HG03469 (cell line): ENCODE data around the gene CPE.
A peak's percentile ranks its signal among the peaks of the same experiment; 100 is the strongest.
"Not testable (repeated sequence)": the region's sequence is repeated elsewhere in the genome, so short reads cannot be mapped to it uniquely, and the experiment has no call there.

Experiments
- ATAC-seq: cut with Tn5 transposase; IDR thresholded peaks from one replicate; pipeline ENCODE4 v1.9.1; 2021; ENCODE audit warnings: mild to moderate bottlenecking, moderate library complexity, moderate number of reproducible peaks; ENCODE audit not compliant: unreplicated experiment

CPE gene

DNA sequence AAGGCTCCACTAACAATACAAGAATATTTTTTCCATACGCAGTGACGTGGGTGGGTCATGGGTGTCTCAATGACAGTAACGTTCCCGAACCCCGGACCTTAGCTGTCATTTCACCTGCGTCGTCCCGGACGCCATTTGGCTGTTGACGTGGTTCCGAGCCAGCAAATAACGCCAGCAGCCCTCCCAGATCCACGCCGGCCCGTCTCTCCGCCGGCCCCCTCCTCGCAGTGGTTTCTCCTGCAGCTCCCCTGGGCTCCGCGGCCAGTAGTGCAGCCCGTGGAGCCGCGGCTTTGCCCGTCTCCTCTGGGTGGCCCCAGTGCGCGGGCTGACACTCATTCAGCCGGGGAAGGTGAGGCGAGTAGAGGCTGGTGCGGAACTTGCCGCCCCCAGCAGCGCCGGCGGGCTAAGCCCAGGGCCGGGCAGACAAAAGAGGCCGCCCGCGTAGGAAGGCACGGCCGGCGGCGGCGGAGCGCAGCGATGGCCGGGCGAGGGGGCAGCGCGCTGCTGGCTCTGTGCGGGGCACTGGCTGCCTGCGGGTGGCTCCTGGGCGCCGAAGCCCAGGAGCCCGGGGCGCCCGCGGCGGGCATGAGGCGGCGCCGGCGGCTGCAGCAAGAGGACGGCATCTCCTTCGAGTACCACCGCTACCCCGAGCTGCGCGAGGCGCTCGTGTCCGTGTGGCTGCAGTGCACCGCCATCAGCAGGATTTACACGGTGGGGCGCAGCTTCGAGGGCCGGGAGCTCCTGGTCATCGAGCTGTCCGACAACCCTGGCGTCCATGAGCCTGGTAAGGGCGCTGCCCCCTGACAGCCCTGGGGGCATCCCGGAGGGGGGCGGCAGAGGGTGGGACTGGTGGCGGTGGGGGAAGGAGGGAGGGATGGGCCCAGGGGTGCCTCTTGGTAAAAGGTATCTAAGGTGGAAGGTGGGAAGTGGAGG, at the start of gene CPE:
CPE (plus strand) TSS at position 264 of the 933 bp plus-strand sequence; CDS start at position 478, 214 bp downstream.
- peak; percentile 73 for ATAC-seq

DNA sequence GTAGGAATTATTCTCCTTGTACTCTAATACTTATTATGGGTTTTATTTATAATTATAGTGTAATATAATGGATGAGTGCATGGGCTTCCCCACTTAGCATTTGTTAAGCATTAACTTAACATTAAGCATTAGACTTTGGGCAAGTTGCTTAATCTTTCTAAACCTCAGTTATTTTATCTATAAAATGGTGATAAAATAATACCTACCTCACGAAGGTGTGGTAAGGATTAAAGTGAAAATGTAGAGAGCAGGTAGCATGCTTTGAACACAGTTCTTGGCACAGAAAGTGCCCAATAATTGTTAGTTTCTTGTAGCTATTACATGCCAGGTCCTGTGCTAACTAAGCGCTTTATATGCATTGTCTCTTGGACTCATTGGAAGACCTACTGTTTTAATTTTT, 48.7 kb upstream of the CPE start:
- no peak for ATAC-seq

DNA sequence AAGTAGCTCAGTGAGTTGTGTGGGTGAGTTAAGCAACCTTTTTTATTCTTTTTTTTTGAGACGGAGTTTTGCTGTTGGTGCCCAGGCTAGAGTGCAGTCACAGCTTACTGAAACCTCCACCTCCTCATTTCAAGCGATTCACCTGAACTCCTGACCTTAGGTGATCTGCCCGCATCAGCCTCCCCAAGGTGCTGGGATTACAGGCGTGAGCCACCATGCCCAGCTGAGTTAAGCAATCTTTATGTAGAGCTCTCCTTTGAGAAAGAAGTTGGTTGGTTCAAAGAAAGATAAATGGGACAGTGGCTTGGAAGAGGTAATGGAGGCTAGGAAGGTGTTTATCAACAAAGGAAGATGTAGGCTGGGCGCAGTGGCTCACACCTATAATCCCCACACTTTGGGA, 48.1 kb upstream of the CPE start:
- ATAC-seq, result no peak

DNA sequence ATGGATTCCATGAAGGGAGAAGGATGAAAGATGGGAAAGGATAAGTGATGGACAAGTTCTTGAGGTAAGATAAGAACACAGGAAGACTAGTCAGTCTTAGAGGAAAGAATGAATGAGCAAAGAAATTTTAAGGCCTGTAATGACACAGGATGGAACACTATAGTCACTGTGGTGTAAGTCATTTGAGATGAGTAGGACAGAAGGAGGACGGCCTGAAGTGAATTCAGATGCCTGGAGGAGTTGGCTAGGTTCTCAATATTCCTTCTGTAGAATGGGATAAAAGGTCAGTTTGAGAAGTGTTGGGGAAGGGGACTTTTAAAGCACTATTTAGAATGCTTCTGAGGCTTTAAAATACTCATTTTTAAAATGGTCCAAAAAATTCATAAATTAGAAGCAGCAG, 47.4 kb upstream of the CPE start:
- ATAC-seq, result no peak

DNA sequence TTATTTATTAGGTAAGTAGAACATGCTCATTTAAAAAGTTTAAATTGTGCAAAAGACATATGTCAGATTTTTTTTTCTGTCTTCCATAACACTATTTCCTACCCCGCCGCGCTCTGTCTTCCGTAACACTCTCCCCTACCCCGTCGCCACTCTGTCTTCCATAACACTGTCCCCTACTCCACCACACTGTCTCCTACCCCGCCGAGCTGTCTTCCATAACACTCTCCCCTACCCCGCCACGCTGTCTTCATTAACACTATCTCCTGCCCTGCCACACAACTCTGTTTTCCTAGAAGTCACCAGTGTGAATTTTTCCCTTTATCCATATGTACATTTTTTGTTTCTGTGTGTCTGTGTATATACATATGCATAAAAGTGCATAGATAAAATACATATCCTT, 47.0 kb upstream of the CPE start:
- ATAC-seq, result no peak

DNA sequence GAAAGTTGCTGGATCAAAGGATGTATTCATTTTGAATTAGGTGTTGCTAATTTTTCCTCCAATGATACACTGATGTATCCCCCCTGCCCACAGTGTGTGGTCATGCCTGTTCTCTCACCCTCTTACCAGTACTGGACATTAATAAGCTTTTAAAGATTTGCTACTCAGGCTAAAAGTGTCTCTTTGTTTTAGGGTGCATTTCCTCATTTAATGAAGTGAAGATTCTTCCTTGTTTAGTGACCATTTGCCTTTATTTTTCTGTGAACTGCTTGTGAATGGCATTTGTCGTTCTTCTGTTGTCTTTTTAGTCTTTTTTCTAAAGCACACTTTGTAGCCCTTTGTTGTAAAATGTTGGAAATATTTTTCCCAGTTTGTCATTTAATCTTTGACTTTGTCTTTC, 46.3 kb upstream of the CPE start:
- no peak for ATAC-seq

DNA sequence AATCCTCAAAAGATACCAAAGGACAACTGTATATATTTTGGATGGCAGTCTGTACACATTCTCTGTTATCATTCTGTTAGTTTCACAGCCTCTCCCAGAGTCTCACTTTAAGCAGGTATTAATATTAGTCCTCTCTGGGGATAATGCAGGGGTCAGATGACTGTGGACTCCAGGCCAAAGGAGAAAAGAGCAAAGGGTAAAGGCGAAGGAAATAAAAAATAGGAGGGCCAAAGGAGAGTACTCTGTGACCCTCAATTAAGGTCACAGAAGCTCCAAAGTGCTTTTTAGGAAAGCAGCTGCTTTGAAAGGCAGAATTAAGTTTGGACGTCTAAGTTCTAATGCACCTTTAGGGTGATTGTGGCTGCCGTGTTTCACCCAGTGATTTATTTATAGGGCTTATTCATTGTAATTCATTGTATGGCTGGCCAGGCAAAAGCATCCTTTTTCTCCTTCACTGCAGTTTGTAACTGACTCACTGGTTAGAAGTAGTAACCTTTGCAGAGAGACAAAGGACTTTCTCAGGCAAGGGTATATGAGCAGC, 43.6 kb upstream of the CPE start:
- no peak for ATAC-seq

DNA sequence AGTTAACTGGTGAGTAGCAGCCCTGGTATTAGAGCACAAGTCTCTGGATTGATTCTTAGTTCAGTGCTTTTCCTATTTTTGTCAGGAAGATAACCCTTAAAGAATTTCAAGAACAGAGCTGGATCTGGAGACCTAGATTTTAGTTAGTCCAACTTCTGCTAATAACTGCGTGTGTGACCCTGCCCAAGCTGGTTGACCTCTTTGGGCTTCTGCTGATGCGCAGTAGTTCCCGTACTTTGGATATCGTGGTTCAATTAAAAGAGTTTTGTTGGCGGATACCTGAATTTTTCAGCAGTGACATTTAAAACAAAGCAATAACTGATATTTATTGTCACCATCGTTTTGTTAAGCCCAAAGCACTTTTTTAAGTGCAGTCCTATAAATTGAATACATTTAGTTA, 42.1 kb upstream of the CPE start:
- no peak for ATAC-seq

DNA sequence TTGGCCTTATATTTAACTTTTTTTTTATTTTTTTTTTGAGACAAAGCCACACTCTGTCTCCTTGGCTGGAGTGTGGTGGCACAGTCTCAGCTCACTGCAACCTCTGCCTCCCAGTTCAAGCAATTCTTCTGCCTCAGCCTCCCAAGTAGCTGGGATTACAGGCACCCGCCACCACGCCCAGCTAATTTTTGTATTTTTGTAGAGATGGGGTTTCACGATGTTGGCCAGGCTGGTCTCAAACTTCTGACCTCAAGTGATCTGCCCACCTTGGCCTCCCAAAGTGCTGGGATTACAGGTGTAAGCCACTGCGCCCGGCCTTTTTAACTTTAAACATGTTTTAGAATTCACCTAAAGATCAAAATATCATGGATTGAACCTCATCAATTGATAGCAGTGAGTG, 36.5 kb upstream of the CPE start:
- ATAC-seq, result not testable (repeated sequence)

DNA sequence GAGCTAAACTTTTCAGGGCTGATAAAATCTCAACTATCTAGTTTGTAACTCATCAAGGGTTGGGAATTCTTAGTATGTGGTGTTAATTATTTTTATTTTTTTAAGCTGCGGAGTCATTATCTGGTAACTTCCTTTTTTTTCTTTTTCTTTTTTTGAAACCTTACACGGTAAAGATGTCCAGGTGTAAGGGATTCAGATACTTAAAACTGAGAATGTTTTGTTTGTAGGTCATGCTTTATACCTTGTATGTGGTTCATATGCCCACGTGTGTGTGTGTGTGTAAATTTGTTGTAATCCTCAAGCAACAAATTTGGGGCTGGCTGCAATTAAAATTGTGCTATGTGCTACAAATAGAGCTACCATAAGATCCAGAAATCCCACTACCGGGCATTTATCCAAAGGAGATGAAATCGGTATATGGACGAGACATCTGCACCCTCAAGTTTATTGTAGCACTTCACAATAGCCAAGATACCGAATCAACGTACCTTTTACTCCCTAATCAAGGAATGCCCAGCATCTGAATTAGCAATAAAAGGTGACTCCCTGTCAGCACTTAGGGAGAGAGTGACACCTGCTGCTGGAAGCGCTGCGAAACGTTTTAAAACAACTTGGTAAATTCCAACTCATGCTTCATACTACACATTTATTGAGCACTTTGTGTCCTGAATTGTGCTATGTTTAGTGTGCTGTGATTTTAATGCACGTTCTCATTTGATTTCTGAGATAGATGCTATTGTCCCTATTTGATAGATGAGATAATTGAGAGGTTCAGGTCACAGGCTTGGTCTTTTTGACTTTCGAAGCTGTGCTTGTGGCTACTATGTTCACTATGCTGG, 35.2 kb upstream of the CPE start:
- ATAC-seq, result no peak

DNA sequence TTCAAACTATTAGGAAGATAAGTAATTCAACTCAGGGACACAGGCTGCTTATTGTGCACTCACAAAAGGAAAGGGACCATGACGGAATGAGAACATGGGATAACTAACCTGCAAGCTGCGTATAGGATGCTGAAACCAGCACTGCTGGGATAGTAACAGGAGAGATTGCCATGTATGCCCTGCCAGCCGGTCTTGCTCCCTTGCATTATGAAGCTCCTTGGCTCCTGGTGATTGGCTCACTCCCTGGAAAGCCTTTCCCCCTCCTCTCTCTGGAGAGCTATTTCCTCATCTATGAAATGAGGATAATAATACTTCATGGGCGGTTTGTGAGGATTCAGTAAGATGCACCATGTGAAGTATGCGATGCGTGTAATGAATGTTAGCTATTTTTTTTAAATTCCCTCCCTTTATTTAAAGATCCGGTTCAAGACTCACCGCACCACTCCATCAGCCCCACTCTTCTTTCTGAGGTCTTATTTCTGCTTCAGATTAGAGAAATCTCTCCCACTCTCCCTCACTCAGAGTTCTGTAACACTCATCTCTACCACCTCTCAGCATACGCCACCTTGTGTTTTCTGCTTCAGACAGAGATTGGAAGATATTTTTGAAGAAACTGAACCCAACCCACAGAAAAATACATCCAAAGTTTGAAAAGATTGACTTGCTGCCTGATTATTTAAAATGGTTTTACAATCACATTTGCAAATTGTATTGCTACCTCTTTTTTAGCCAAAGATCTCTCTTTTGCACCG, 33.0 kb upstream of the CPE start:
- no peak for ATAC-seq

DNA sequence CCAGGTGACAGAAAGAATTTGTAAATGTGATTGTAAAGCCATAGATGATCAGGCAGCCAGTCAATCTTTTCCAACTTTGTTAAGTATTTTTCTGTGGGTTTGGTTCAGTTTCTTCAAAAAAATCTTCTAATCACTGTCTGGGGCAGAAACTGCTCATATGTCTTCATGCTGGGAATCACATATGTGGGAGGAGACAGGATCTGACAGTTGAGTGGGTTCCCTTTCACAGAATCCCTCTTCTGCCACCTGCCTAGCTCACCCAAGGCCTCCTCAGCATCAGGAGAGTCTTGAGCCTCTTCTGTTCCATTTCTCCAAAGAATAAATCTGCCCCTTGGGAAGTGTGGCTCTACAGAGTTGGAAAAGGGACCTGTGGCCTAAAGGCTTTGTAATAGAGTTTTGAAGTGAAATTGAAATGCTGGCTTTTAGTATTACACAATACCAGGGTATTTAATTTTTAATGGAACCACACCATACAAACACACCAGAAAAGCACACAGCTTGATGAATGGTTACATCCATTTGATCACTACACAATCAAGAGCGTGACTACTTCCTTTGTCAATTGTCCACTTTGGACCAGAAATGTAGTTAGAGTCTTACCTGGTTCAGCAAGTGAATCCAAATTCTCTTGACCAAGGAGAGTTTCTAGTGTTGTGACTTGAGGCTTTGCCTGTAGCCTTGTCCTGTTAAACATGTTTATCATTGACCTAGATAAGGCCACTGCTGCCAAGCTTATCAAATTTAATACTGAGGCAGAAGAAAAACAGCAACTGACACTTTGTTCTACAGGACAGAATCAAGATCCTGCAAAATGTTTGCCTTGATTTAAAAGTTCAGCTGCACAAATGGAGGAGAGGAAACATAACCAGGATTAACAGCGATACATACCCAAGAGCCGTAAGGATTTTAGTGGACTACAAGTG, 30.9 kb upstream of the CPE start:
- ATAC-seq, result no peak

DNA sequence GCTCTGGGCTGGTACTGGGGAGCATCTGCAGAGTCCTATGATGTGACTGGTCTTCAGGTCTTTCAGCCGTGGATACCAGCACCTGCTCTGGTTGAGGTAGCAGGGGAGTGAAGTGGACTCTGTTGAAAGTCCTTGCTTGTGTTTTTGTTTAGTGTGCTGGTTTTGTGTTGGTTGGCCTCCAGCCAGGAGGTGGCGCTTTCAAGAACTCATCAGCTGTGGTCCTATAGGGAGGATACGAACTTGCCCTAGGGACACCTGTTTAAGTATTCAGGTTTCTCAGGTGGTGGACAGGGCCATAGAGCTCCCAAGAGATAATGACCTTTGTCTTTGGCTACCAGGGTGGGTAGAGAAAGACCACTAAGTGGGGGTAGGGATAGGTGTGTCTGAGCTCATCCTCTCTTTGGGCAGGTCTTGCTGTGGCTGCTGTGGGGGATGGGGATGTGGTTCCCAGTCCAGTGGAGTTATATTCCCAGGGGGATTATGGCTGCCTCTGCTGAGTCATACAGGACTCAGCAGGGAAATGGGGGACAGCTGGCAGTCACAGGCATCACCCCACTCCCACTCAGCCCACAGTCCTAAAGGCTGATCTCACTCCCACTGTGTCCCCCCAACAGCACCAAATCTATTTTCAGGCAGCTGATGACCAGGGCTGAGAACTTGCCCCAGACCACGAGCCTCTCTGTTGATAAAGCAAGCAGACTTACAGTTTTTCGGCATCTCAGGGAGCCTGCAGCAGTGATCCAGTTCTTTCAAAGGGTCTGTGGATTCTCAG, 27.3 kb upstream of the CPE start:
- no peak for ATAC-seq

DNA sequence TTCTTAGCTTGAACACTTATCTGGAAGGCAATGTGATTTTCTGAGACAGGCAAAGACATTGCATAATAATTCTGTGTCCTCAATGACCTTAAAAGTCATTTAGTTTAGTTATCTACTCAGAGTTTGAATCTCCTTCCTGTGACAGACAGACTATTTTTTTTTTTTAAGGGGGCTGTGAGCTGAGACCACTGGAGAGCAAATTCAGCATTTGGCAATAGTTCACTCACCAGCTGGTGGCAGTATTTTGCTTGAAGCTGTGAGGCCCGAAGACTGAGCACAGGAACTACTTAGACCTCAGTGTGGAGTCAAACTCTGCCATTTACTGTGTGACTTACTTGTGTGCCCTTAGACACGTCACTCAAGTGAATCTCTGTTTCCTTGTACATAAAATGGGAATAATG, 22.9 kb upstream of the CPE start:
- ATAC-seq, result peak; percentile 53

DNA sequence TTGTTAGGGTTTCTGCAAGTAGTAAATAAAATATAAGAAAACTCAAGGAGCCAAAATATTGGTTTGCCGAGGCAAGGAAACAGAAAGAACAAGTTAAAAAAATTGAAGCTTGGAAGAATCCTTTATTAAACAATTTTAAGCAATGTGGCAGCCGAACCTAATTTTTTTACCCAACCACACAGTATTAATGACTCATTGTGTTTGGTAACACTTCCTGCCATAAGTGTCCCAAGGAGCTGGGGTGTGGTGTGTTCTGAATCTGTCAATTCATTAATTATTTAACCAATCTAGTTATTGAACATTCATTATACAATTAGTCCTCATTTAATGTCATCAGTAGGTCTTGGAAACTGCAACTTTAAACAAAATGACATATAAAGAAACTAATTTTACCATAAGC, 19.3 kb upstream of the CPE start:
- ATAC-seq, result no peak

DNA sequence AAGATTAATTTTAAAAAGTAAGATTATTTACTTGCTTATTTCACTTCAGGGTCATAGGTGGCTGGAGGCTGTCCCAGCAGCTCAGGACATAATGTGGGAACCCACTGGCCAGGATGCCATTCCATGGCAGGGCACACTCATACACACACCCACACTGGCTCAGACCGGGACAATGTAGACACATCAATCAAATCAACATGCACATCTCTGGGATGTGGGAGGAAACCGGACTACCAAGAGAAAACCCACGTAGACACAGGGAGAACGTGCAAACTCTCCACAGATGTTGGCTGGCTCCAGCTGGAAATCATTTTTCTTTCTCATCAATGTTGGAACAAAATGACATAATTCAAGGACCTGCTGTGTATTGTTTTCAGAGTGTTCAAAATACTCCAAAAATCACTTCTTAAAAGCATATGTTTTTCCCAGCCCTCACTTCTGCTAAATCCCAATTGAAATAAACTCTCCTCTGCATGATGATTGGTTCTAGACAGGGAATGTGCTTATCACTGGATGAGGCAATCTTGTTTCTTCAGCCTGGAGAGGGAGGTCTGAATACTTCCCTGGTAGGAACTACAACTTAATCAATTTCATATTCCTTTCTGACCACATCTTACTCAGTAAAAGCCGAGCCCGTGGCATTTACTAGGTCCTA, 18.6 kb upstream of the CPE start:
- no peak for ATAC-seq

DNA sequence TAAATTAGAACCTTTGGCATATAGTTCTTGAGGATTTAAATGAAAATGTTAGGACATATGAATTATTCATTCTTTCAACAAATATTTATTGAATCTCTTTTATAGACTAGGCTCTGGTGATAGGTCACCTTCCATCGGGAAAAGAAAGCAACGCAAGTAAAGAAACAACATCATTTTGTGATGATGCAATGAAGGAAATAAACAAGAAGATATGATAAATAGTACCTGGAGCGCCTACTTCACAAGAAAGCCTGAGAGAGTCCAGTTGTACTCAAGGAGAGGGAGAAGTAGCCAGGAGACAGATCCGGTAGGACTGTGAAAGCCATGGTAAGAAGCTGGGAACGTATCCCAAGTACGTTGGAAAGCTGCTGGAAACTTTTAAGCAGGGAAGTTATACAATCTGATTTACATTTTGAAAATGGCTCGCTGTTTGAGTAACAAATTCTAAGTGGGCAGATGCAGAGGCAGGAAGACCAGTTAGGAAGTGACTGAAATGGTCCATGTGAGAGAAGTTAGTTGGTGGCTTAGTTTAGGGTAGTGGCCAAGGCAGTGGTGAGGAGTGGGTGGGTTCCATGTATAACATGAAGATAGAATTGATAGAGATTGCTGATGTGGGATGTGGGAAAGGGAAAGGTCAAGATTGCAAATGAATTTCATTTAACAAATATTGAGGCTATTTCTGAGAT, 17.7 kb upstream of the CPE start:
- no peak for ATAC-seq

DNA sequence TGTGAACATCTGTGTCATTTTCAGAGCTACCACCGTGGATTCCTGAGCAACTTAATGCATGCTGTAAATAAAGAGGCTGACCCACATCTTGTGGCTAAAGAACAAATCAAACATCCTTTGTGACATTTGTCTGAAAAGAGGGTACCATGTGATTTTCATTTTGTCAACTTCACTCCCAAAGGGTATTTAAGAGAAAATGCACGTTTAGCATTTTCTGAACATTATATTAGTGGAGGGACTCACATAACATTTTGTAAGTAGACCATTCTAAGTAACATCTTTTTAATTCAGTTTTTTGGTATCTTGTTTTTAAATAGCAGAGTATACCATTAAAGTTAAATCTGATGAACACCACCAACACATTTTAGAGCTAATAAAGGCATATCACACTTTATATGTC, 17.0 kb upstream of the CPE start:
- no peak for ATAC-seq
